Measurements from ENCODE around the gene RAB7A.

Gene RAB7A

DNA sequence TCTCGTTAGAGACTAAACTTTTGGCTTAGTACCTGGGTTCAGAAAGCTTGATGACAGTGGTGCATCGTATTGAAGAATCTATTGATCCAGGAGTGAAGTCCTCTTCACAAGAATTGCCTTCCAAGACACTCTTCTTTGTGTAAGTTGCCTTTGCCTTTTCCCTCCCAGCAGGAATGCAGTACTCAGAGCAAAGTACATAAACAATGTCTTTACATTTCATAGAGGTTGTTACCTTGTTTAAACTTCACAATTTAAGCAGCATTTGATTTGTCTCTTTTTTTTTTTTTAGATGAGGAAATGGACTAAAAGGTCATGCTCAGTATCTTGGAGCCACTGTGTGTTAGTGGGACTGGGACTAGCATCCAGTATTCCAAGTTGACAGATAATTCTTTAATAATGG, 9.9 kb downstream of the RAB7A start:
- H3K27ac ChIP-seq, result no peak overlapping the region
- TF ChIP-seq, protein P1, sequence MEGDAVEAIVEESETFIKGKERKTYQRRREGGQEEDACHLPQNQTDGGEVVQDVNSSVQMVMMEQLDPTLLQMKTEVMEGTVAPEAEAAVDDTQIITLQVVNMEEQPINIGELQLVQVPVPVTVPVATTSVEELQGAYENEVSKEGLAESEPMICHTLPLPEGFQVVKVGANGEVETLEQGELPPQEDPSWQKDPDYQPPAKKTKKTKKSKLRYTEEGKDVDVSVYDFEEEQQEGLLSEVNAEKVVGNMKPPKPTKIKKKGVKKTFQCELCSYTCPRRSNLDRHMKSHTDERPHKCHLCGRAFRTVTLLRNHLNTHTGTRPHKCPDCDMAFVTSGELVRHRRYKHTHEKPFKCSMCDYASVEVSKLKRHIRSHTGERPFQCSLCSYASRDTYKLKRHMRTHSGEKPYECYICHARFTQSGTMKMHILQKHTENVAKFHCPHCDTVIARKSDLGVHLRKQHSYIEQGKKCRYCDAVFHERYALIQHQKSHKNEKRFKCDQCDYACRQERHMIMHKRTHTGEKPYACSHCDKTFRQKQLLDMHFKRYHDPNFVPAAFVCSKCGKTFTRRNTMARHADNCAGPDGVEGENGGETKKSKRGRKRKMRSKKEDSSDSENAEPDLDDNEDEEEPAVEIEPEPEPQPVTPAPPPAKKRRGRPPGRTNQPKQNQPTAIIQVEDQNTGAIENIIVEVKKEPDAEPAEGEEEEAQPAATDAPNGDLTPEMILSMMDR (IDR thresholded peaks at IDR 0.05), result no peak
- DNase-seq (ENCODE audit: low spot score), result no peak
- no peak overlapping the region for H3K4me3 ChIP-seq

DNA sequence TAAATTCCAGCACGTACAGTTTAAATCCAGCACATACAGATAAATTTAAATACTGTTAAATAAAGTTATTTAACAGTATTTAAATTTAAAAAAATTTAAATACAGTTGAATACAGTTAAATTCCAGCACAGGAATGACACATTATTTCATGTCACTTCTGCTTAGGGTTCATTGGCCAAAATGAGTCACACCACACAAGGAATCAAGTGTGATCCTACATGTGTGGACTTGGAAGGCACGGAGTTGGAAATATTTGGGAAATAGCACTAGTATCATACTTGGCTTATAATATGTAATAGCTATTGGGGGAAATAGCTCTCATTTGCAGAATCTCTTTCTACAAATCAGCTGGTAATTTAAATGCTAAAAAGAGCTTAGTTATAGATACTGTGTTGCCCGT, 10.6 kb downstream of the RAB7A start:
- TF ChIP-seq, protein P1 (IDR thresholded peaks at IDR 0.05), result no peak
- DNase-seq (ENCODE audit: low spot score), result no peak
- Histone ChIP-seq H3K27ac (no peak overlapping the region), H3K4me3 (no peak overlapping the region)

DNA sequence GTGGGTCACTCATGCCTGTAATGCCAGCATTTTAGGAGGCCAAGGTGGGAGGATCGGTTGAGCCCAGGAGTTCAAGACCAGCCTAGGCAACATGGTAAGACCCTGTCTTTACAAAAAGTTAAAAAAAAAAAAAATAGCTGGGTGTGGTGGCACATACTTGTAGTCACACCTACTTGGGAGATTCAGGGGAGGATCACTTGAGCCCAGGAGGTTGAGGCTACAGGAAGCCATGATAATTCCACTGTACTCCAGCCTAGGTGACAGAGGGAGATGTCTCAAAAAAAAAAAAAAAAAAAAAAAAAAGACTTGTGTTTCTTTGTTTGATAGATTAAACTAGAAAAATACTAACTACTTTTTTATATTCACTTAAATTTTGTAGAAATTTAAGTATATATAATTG, 14.6 kb downstream of the RAB7A start:
- Histone ChIP-seq H3K4me3 (no peak overlapping the region), H3K27ac (no peak overlapping the region)
- TF ChIP-seq, protein P1 (IDR thresholded peaks at IDR 0.05), result no peak
- DNase-seq (ENCODE audit: low spot score), result no peak

DNA sequence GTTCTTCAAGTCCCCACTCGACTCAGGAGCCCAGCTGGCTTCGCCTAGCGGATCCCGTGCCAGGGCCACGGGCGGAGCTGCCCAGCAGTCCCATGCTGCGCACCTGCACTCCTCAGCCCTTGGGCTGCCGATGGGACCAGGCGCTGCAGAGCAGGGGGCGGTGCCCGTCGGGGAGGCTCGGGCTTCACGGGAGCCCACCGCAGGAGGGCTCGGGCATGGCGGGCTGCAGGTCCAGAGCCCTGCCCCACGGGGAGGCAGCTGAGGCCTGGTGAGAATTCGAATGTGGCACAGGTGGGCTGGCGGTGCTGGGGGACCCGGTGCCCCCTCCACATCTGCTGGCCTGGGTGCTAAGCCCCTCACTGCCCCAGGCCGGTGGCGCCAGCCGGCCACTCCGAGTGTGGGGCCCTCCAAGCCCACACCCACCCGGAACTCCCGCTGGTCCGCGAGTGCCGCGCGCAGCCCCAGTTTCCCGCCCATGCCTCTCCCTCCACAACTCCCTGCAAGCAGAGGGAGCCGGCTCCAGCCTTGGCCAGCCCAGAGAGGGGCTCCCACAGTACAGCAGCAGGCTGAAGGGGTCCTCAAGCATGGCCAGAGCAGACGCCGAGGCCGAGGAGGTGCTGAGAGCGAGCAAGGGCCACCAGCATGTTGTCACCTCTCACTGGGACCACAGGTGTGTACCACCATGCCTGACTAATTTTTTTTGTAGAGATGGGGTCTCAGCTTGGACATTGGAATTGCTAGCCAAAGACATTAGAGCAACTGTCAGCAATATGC, 17.0 kb downstream of the RAB7A start:
- no peak for DNase-seq (ENCODE audit: low spot score)
- TF ChIP-seq, protein P1 (IDR thresholded peaks at IDR 0.05), result no peak
- H3K27ac ChIP-seq, result no peak overlapping the region
- no peak overlapping the region for H3K4me3 ChIP-seq

DNA sequence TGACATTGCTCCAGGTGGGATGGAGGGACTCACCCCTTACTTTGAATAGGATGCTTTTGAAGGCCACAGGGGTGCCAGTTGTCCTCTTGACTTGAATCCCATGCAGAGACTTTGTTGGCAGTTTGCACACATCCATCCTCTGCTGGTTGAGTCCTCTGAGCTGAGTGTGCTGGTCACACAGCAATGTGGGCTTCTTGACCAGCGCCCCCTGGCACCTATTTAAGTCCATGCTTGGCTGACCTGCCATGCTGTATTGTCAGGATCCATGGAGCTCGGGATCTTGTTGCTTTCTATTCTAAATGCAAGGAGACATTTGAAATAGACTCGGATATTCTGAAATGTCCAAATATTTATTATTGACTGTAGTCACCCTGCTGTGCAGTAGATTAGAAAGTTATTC, 19.8 kb downstream of the RAB7A start:
- no peak for DNase-seq (ENCODE audit: low spot score)
- H3K4me3 ChIP-seq, result no peak overlapping the region
- TF ChIP-seq, protein P1 (IDR thresholded peaks at IDR 0.05), result no peak
- H3K27ac ChIP-seq, result no peak overlapping the region

DNA sequence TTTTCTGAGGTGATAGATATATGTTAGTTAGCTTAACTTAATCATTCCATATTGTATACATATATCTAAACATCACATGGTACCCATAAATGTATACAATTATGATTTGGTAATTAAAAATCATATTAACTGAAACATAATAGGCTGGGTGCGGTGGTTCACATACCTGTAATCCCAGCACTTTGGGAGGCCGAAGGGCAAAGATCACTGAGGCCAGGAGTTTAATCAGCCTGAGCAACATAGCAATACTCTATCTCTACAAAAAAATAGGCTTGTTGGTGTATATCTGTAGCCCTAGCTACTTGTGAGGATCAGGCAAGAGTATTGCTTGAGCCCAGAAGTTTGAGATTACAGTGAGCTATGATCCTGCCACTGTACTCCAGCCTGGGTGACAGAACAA, 20.9 kb downstream of the RAB7A start:
- TF ChIP-seq, protein P1 (IDR thresholded peaks at IDR 0.05), result no peak
- Histone ChIP-seq H3K4me3 (no peak overlapping the region), H3K27ac (no peak overlapping the region)
- no peak for DNase-seq (ENCODE audit: low spot score)

DNA sequence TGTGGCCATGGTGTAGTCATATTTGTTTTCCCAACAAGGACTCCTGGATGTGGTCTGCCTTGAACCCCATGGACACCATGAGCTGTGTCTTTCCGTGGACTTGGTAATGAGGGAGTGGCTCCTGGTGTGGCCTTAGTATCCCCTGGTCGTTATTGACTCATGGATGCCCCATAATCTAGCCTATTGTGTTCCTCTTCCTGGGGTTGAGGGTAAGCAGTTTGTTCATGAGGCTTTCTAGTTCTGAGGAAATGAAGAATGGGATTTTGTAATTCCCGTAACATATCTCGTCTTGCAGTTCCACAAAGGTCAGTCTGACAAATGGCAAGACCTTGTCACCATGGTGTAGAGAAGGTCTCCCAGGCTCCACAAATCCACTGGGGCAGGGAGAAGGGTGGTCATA, 22.6 kb downstream of the RAB7A start:
- TF ChIP-seq, protein P1 (IDR thresholded peaks at IDR 0.05), result no peak
- no peak overlapping the region for H3K27ac ChIP-seq
- no peak overlapping the region for H3K4me3 ChIP-seq
- DNase-seq (ENCODE audit: low spot score), result no peak

Data from coronary artery (tissue), 2 donors.